HG03045 (cell line): ENCODE measurements around the gene LEFTY1.

Source experiments
- ATAC-seq: cut with Tn5 transposase; IDR thresholded peaks from one replicate; pipeline ENCODE4 v1.9.1; 2021; ENCODE audit warnings: mild to moderate bottlenecking, moderate library complexity; ENCODE audit not compliant: unreplicated experiment

LEFTY1 gene

GRCh38 chr1:225917101-225917500 is 28.2 kb upstream of the LEFTY1 start:
- no peak for ATAC-seq

- no peak for ATAC-seq
Observed at GRCh38 chr1:225915538-225915991, 26.6 kb upstream of the LEFTY1 start.

DNA sequence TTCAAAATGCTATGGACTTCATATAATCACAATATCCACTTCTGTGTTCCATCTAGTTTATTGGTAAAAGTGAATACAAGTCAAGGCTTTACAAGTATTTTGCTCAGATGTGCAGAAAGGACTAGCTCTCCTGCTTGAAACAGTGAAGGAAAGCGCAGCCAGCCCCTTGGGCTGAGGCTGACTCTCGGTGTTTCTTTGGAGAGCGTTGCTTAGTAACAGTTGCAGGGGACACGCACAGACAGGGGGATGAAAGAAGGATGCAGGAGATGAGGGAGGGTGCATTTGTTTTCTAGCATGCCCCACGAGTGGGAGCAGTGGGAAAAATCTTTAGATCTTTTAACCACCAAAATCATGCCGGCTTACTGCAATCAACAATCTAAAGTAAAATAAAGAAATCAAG is 26.0 kb upstream of the LEFTY1 start:
- ATAC-seq = no peak

DNA sequence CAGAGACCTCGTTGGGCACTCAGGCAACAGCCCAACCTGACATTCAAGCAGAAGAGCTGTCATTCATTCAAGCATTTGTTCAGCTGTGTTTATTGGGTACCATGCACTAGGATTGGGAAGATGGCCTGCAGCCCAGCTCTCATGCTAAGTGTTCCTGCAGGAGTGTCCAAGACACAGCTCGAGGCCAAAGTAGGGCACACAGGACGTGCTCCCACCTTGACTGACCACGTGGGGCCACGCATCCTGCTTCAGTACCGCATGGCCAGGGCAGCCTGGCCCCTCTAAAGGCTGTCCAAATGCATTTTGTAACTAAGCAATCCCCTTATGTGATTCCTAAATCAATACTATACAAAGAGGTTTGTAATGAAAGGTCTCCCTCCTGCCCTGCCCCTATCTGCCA is 25.4 kb upstream of the LEFTY1 start:
- no peak for ATAC-seq

DNA sequence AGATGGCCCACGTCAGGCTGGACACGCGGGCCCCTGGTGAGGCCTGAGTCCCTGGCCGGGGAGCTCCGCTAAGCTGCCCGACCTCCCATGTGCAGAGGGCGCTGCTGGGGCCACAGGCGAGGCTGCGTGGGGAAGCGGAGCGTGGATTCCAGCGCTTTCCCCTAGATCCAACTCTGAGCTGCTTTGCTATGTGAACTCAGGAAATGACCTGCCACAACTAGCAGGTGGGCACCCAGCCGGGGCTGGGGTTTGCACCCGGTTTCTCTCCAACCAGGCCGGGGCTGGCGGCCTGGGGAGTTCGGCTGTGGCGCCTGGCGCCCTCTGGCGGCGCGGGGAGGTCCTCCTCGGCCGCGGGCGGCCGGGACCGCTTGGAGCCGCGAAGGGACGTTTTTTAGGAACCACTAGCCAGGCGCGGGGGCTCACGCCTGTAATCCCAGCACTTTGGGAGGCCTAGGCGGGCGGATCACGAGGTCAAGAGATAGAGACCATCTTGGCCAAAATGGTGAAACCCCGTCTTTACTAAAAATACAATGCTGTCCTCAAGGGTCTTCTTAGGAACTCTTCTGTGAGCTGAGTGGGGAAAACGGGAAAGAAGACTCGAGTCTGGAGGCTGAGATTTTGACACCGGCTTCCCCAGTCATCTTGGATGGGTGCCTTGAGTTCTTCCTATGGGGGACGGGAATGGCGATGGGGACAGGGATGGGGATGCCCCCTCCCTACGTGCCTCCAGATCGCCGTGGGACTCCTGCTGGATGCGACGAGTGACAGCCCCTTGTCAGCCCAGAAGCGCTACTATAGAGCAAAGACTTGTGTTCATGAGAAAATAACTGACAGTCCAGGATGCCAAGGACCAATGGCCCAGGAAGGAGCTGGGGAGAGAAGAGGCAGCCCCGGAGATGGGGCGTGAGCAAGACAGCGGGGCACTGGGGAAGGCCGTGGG is 22.5 kb upstream of the LEFTY1 start:
- peak; percentile 80 for ATAC-seq

GRCh38 chr1:225909477-225909876 is 20.5 kb upstream of the LEFTY1 start:
- no peak for ATAC-seq

DNA sequence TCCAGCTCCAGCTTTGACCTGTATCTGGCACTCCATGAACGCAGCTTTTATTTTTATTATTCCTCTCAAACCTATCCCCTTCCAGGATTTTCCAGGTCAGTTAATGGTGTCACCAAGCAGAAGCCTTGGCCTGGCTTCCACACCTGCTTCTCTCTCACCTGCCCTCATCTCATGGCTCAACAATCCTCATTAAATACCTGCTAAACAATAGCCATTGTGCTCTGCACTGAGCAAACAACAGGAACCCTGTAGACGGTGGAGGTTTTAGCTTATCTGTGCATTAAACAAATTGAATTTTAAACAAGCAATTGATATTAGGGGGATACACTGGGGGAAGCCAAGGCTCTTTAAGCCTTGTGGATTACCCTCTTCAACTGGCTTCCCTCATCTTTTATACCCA is 19.8 kb upstream of the LEFTY1 start:
- ATAC-seq = no peak

- ATAC-seq = no peak
Observed at GRCh38 chr1:225908013-225908640, 19.2 kb upstream of the LEFTY1 start.

DNA sequence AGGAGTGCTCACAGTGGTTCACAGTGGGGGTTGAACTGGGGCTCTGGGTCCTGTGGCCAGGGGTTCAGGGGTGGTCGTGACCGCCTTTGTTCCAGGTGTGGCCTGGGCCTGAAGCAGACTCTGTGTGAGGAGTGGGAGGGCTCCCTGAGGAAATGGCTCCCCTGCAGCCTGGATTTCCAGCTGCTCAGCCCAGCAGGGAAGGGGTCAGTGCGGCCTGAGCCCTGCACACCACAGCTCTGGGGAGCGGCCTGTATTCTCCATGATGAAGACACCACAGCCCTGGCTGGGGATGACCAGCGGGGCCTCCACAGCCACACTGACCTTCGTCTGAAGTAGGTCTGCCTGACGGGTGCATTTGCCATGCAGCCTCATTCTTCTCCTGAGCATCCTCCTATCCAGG is 18.4 kb upstream of the LEFTY1 start:
- ATAC-seq = no peak

- ATAC-seq = no peak
Observed at GRCh38 chr1:225906467-225906866, 17.5 kb upstream of the LEFTY1 start.

DNA sequence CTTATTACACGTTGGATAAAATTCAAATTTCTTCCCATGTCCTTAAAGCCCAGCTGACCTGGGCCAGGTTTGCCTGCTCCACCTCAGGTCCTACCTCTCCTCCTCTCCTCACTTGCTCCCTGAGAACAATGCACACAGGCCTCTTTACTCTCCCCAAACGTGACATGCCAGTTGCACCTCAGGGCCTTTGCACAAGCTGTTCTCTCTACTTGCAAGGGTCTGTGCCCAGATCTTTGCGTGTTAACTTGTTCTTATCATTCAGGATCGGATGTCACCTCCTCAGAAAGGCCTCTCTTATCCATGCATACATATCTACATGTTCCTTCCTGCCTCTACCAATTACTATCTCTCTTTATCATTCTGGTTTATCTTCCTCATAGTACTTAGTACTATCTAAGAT is 14.7 kb upstream of the LEFTY1 start:
- no peak for ATAC-seq

GRCh38 chr1:225899044-225899925 is 10.3 kb upstream of the LEFTY1 start:
- ATAC-seq = no peak

DNA sequence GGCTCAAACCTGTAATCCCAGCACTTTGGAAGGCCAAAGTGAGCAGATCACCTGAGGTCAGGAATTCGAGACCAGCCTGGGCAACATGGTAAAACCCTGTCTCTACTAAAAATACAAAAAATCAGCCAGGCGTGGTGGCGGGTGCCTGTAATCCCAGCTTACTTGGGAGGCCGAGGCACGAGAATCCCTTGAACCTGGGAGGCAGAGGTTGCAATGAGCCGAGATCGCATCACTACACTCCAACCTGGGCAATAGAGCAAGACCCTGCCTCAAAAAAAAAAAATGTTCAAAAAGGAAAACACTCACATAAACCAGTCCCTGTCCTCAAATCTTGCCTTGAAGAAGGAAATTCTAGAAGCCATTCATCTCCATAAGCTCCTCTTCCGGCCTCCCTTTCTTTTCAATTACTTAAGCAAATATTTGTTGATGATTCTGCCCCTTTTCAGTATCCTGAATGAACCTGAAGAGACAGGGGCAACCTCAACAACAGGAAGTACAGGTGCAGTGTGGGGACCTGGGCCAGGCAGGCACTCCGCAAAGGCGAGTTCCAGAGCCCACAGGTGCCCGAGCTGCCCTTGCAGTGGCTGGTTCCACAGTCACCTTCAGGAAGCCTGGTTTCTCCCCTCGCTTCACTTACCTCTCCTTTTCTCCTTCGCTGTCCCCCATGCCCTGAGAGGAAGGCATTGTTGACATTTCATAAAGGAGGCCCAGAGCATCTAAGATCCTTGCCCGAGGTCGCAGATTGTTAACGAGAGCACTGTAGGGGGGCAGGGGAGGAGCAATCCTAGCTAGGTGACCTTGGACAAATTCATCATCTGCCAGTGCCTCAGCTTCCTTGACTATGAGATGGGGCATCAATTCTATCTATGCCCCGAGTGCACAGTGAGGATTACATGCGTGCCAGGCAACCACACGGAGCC is 8.9 kb upstream of the LEFTY1 start:
- ATAC-seq = no peak

DNA sequence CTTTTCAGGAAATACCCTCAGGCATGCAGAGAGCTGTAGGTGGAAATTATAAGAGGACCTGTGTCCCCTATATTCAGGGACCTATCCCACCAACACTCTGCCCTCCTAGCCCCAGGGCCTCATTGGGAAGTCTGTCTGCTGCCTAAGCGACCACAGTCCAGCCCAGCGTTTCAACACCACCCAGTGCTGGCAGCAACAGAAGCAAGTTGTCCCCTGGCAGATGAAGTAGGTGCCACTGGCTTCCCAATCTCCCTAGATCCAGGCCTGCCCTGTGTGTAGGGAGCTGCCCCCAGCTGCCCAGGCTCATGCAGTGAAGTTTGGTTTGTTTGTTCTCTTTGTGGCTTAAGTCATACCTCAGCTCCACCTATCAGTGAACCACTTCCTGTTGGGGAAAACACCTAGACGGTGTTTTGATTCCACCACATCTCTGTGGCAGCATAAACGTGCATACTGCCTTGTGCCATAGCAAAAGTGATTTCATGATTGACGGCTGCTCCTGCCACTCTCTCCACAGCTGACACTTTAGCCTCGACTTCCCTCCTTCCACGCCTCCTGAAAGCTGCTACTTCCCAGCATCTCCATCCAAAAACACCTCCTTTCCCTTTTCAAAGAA is 8.1 kb upstream of the LEFTY1 start:
- ATAC-seq = peak; percentile 100

GRCh38 chr1:225896494-225896893 is 7.5 kb upstream of the LEFTY1 start:
- no peak for ATAC-seq

DNA sequence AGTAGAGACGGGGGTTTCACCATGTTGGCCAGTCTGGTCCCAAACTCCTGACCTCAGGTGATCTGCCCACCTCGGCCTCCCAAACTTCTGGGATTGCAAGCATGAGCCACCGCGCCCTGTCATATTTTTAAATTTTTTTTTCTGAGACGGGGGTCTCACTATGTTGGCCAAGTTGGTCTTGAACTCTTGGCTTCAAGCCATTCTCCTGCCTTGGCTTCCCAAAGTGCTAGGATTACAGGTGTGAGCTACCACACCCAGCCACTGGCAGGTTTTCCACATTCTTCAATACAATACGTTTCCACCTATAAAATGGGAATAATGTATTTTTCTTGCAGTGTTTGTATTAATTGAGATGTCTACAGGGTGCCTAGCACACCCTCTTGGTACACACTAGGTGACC is 3.4 kb upstream of the LEFTY1 start:
- no peak for ATAC-seq

GRCh38 chr1:225891229-225891972 is 2.5 kb upstream of the LEFTY1 start:
- ATAC-seq = no peak

DNA sequence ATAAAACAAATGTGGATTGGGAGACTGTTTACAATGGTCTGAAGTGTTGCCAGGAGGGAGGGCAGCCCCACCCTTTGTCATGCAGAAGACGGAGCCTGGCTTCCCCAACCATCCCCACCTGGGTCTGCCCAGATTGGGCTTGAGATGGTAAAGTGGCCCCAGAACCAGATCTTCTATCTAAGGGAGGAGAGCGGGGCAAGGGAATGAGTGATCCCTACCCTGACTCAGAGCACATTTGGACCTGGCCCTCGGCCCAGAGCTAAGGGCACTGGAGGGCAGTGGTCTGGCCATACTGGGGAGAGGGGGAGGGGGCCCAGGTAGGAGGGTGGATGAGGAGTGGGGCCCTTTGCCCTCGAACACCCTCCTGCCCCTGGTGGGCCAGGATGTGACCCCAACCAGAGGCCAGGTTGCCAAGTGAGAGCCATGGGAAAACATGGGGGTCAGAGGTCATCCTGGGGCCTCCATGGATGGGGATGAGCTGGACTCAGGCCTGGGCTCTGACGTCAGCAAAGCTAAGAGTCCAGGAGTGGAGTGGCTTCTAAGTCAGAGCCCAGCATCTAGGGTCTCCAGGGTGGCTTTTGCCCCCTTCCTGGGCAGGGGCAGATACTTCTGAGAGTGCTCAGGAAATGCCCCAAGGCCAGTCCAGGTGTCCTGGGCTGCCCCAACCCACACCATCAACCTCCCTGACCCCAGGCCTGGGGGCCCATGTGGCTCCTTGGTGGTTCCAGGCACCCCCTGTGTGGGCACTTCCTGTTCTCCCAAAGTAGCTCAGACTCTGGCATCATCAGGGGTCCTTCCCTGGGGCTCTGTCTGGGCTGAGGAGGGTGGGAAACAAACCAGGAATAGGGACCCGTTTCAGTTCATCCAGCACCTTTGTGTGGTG is 1.6 kb upstream of the LEFTY1 start:
- no peak for ATAC-seq
